ENCODE measurements around the gene ARMC9.

ARMC9 gene

DNA sequence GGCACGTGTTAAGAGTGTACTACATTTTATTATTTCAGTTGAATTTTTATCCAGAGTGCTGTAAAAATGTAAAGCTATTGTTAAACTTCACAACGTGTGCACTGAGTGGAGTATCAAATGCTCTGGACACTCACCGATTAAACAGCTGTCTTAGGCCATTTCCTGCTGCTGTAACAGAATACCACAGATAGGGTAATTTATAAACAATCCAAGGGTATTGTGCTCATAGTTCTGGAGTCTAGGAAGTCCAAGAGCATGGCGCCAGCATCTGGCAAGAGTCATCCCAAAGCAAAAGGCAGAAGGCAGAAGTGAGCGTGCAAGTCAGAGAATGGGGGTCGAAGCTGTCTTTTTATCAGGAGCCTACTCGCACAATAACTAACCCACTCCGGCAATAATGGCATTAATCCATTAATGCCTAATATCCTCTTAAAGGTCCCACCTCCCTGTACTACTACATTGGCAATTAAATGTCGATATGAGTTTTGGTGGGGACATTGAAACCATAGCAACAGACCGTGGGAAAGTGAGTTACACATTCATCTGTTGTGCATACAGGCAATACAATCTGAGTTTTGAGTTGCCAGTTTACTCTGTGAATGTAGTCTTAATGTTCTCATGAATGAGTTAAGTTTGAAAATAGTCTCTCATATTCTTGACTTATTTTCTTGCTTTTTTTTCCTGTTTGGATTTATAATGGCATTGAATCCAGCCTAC, 64.8 kb downstream of the ARMC9 start:
- DNase-seq (ENCODE audit: low read depth): peak; percentile 7
- TF ChIP-seq, protein P1, sequence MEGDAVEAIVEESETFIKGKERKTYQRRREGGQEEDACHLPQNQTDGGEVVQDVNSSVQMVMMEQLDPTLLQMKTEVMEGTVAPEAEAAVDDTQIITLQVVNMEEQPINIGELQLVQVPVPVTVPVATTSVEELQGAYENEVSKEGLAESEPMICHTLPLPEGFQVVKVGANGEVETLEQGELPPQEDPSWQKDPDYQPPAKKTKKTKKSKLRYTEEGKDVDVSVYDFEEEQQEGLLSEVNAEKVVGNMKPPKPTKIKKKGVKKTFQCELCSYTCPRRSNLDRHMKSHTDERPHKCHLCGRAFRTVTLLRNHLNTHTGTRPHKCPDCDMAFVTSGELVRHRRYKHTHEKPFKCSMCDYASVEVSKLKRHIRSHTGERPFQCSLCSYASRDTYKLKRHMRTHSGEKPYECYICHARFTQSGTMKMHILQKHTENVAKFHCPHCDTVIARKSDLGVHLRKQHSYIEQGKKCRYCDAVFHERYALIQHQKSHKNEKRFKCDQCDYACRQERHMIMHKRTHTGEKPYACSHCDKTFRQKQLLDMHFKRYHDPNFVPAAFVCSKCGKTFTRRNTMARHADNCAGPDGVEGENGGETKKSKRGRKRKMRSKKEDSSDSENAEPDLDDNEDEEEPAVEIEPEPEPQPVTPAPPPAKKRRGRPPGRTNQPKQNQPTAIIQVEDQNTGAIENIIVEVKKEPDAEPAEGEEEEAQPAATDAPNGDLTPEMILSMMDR (IDR thresholded peaks at IDR 0.05; ENCODE audit: low read length, missing control alignments): no peak
- no peak overlapping the region for H3K4me3 ChIP-seq (replicated peaks; ENCODE audit: low read depth, low read length)

DNA sequence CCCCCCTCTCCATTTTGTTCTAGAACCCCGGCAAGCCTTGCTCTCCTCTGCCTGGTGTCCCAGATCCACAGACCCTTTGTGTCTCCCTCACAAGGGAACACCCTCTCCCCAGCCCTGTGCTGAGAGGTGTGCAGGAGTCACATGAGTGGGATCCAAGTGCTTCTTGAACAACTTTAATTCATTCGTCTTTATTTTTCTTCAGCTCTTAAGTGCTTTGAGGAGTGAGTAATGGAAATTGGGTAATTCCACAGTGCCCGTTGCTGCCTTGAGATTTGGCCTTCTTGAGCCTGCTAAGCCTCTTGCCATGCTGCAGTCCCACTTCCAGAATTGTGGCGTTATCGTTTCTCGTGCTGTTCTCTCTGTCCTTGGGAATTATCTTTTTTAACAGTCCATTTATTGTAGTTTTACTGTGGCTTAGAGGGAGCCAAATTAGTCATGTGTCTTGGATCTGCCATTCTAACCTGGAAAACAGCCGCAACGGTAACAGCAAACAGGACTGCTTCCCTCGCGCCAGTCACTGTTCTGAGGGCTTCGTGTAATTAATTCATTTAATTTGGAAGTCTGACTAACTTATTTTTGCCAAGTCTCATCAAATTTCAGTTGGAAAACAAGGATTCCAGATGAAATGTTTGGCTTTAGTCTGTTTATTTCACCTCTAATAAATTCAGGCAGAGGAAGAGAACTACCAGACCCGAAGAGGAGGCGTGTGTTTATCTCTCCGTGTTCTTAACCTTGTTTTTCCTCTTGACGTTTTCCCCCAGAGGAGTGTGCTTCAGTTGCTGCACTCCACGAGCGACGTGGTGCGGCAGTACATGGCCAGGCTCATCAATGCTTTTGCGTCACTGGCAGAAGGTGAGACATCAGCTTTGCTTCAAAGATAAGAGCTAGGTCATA, 72.0 kb downstream of the ARMC9 start:
- TF ChIP-seq, protein P1 (IDR thresholded peaks at IDR 0.05; ENCODE audit: low read length, missing control alignments): no peak
- no peak overlapping the region for H3K4me3 ChIP-seq (replicated peaks; ENCODE audit: low read depth, low read length)
- no peak for DNase-seq (ENCODE audit: low read depth)

DNA sequence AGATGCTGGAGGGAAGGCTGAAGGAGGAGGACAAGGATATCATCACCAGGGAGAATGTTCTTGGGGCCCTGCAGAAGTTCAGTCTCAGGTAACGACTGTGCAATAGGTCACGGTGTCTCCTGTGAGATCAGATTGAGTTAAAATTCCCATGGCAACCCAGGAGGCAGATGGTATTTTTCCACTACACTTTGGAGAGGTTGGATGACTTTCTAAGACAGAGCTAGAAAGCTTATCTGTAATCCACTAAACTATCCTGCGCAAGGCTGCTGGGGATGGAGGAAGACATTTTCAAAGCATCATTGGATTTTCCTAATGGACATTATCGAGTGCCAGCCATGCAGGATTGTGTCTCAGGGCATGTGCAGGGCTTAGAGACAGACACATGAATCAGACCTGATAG, 74.6 kb downstream of the ARMC9 start:
- TF ChIP-seq, protein P1 (IDR thresholded peaks at IDR 0.05; ENCODE audit: low read length, missing control alignments): no peak
- no peak for DNase-seq (ENCODE audit: low read depth)
- no peak overlapping the region for H3K4me3 ChIP-seq (replicated peaks; ENCODE audit: low read depth, low read length)

GRCh38 chr2:231276987-231277386, 78.6 kb downstream of the ARMC9 start:
- no peak for DNase-seq (ENCODE audit: low read depth)
- no peak overlapping the region for H3K4me3 ChIP-seq (replicated peaks; ENCODE audit: low read depth, low read length)
- TF ChIP-seq, protein P1 (IDR thresholded peaks at IDR 0.05; ENCODE audit: low read length, missing control alignments): no peak

DNA sequence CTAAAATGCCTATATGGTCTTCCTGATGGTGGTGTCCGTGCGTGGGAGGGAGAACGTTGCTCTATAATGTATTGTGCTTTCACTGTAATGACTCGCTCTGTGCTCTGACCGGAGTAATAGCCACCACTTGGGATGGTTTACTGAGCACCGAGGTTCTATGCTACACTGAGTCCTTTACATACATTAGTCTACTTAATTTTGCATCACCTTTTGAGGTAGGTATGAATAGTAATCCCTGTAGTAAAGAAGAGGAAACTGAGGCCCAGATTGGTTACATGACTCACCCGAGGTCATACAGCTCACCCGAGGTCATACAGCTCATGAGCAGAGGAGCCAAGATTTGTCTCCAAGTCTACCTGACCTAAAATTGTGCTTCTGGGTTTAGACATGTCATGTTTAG, 79.5 kb downstream of the ARMC9 start:
- H3K4me3 ChIP-seq (replicated peaks; ENCODE audit: low read depth, low read length): no peak overlapping the region
- TF ChIP-seq, protein P1 (IDR thresholded peaks at IDR 0.05; ENCODE audit: low read length, missing control alignments): no peak
- no peak for DNase-seq (ENCODE audit: low read depth)

DNA sequence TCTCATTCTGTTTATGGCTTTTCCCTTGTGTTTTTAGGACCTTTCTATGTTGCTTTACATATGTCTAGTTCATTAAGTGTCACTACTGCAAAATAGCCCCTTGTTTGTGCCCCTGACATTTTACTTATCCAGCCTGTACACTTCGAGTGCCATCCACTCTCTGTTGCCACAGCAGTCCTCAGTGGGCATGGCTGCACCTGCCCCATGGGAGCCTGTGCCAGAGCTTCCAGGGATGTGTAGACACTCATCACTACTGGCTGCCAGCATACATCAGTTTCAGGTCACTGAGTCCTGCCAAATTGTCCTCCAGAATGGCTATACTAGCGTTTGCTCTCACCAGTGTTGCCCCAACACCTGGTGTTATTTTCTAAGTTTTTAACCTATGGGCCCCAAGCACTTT, 80.4 kb downstream of the ARMC9 start:
- H3K4me3 ChIP-seq (replicated peaks; ENCODE audit: low read depth, low read length): no peak overlapping the region
- TF ChIP-seq, protein P1 (IDR thresholded peaks at IDR 0.05; ENCODE audit: low read length, missing control alignments): no peak
- no peak for DNase-seq (ENCODE audit: low read depth)

All from fibroblast of pulmonary artery (primary cell).